Natural killer cell (primary cell): ENCODE data around the gene RNASE2. TPM values are rescaled to one million over a fixed set of nuclear protein-coding genes. Genes with fewer than 3 reads are reported as not detected.

ENCODE experiments used
- ATAC-seq, 3 donors: fragments of 150-1000 bp in 2 of 3; fragments of 200-7000 bp in 1 of 3; cut with Tn5 transposase; 1 replicate in 1 of 3; 2 replicates in 2 of 3; pipeline ENCODE4 v1.10.0; 2021; ENCODE audit warnings: mild to moderate bottlenecking in 2 of 3, moderate library complexity in 2 of 3
- DNase-seq, 2 donors: peaks; one replicate each; pipeline versions ENCODE4 v3.0.0 to v3.0.0-alpha.2; 2013 to 2021; ENCODE audit warnings: mixed read lengths in 1 of 2
- H3K27ac ChIP-seq: one replicate; pipeline ENCODE4 v1.5.1; 2013; ENCODE audit warnings: mild to moderate bottlenecking, low read length
- H3K27me3 ChIP-seq: one replicate; pipeline ENCODE4 v1.6.1; 2013; ENCODE audit warnings: low read length; ENCODE audit not compliant: control insufficient read depth, insufficient read depth
- H3K36me3 ChIP-seq: one replicate; pipeline ENCODE4 v1.6.1; 2013; ENCODE audit warnings: low read length; ENCODE audit not compliant: control insufficient read depth, insufficient read depth
- H3K4me1 ChIP-seq: one replicate; pipeline ENCODE4 v1.6.1; 2013; ENCODE audit warnings: low read length; ENCODE audit not compliant: control insufficient read depth, insufficient read depth
- H3K4me3 ChIP-seq: one replicate; pipeline ENCODE4 v1.5.1; 2013; ENCODE audit warnings: low read length
- H3K9me3 ChIP-seq: one replicate; pipeline ENCODE4 v1.6.1; 2013; ENCODE audit warnings: low read length; ENCODE audit not compliant: control insufficient read depth, insufficient read depth
- H3K27ac Mint-ChIP-seq, 2 donors: one replicate each; pipeline ENCODE4 v1.8.0; 2022; ENCODE audit warnings: mild to moderate bottlenecking in 2 of 2, mixed read lengths in 2 of 2, moderate library complexity in 1 of 2
- H3K27me3 Mint-ChIP-seq, 2 donors: one replicate each; pipeline ENCODE4 v1.8.0; 2022; ENCODE audit warnings: low read depth in 2 of 2, mixed read lengths in 2 of 2
- H3K36me3 Mint-ChIP-seq: one replicate; pipeline ENCODE4 v1.8.0; 2022; ENCODE audit warnings: mixed read lengths
- H3K4me1 Mint-ChIP-seq, 2 donors: one replicate each; pipeline ENCODE4 v1.8.0; 2022; ENCODE audit warnings: mixed read lengths in 2 of 2
- H3K4me3 Mint-ChIP-seq: one replicate; pipeline ENCODE4 v1.8.0; 2022; ENCODE audit warnings: mild to moderate bottlenecking, moderate library complexity, mixed read lengths
- H3K9me3 Mint-ChIP-seq, 2 donors: one replicate each; pipeline ENCODE4 v1.8.0; 2022; ENCODE audit warnings: mixed read lengths in 2 of 2
- WGBS: methylation state at CpG from one replicate; pipeline ENCODE4 v1.1.7; 2013; ENCODE audit warnings: missing lambda C conversion rate; ENCODE audit not compliant: insufficient coverage; 5-methylcytosine and 5-hydroxymethylcytosine counted together
- intact Hi-C: fragments of 100-400 bp; cut with micrococcal nuclease; formaldehyde crosslinking; loops from one replicate; pipeline ENCODE4 v1.14.2; 2022
- total RNA-seq, 4 donors: library from RNA; stranded (reverse); fragments of 120-200 nt in 1 of 4; gene quantifications; one replicate each; pipeline versions ENCODE4 v1.2.3 to v1.2.4, GENCODE V29; 2013 to 2022
- TF ChIP-seq, protein P1 (sequence below): fragments of 200-600 bp; IDR thresholded peaks from one replicate; pipeline ENCODE4 v1.8.0; 2022; ENCODE audit warnings: antibody characterized with exemption

RNASE2 gene
- total RNA-seq, 3 donors from 2014 or later (not counting 1 experiment from before 2014, with no cell fraction given): 2.2 to 53.6 TPM; not detected in 1

DNA sequence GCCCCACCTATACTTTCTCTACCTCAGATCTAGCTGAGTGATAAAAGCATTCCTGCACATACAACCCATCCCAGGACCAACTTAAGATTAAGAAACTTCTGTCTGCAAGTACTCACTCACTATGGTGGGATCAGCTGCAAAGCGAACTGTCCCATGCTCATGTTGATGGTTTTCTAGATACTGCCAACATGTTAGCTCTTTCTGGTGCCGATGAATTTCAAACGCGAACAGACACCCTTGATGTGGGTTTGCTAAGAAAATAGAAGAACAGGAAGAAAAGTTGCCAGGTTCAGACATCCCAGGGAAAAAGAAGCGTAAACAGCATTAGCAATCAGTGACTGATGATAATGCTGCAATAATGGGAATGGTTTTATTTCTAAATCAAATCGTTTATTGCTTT is 42.3 kb downstream of the RNASE2 start:
- no peaks in the 10 kb centered on the region for H3K9me3 Mint-ChIP-seq
- peaks cover 0 to 8% of the 10 kb centered on the region in 2 donors for H3K4me1 Mint-ChIP-seq
- no peak overlapping the region for H3K27ac ChIP-seq
- no peak overlapping the region for H3K27ac Mint-ChIP-seq
- peaks cover 44% of the 10 kb centered on the region for H3K36me3 ChIP-seq
- H3K27me3 ChIP-seq: no peaks in the 10 kb centered on the region
- H3K4me3 ChIP-seq: no peak overlapping the region
- TF ChIP-seq, protein P1, sequence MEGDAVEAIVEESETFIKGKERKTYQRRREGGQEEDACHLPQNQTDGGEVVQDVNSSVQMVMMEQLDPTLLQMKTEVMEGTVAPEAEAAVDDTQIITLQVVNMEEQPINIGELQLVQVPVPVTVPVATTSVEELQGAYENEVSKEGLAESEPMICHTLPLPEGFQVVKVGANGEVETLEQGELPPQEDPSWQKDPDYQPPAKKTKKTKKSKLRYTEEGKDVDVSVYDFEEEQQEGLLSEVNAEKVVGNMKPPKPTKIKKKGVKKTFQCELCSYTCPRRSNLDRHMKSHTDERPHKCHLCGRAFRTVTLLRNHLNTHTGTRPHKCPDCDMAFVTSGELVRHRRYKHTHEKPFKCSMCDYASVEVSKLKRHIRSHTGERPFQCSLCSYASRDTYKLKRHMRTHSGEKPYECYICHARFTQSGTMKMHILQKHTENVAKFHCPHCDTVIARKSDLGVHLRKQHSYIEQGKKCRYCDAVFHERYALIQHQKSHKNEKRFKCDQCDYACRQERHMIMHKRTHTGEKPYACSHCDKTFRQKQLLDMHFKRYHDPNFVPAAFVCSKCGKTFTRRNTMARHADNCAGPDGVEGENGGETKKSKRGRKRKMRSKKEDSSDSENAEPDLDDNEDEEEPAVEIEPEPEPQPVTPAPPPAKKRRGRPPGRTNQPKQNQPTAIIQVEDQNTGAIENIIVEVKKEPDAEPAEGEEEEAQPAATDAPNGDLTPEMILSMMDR: no peak
- H3K4me3 Mint-ChIP-seq: no peak overlapping the region
- H3K4me1 ChIP-seq: no peaks in the 10 kb centered on the region
- intact Hi-C loops: no loop called here
- peaks cover 19% of the 10 kb centered on the region for H3K36me3 Mint-ChIP-seq
- H3K27me3 Mint-ChIP-seq: no peaks in the 10 kb centered on the region
- no peaks in the 10 kb centered on the region for H3K9me3 ChIP-seq
- ATAC-seq (no peak), DNase-seq (no peak)
- WGBS: 83% methylated on average over 5 of the region's 6 CpGs

DNA sequence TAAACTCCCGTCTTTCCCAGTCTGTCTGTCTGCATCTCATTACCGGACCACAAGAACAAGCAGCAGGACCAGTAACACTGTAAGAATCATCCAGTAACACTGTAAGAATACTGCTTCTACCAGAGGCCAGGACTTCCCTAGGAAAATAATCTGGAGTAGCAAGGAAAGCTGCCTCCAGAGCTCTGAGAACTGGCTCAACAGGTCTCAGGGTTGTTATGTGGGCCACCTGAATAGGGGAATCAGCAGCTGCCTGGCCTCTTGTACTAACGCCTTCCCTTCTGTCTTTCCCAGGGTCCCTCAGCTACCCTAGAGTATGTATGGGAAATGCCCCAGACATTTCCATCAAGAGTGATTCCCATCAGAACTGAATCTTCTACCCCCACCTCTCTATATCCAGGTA is 42.9 kb downstream of the RNASE2 start:
- H3K27me3 ChIP-seq: no peaks in the 10 kb centered on the region
- no peaks in the 10 kb centered on the region for H3K9me3 ChIP-seq
- ATAC-seq: no peak
- Mint-ChIP-seq H3K4me1 (peaks cover 0 to 8% of the 10 kb centered on the region in 2 donors), H3K27ac (no peak overlapping the region), H3K27me3 (no peaks in the 10 kb centered on the region), H3K9me3 (no peaks in the 10 kb centered on the region), H3K4me3 (no peak overlapping the region), H3K36me3 (peaks cover 19% of the 10 kb centered on the region)
- no peaks in the 10 kb centered on the region for H3K4me1 ChIP-seq
- no peak overlapping the region for H3K4me3 ChIP-seq
- TF ChIP-seq, protein P1: no peak
- intact Hi-C loops: no loop called here
- WGBS: 100% methylated on average over 3 of the region's 3 CpGs
- DNase-seq: no peak
- H3K27ac ChIP-seq: no peak overlapping the region
- peaks cover 38% of the 10 kb centered on the region for H3K36me3 ChIP-seq

DNA sequence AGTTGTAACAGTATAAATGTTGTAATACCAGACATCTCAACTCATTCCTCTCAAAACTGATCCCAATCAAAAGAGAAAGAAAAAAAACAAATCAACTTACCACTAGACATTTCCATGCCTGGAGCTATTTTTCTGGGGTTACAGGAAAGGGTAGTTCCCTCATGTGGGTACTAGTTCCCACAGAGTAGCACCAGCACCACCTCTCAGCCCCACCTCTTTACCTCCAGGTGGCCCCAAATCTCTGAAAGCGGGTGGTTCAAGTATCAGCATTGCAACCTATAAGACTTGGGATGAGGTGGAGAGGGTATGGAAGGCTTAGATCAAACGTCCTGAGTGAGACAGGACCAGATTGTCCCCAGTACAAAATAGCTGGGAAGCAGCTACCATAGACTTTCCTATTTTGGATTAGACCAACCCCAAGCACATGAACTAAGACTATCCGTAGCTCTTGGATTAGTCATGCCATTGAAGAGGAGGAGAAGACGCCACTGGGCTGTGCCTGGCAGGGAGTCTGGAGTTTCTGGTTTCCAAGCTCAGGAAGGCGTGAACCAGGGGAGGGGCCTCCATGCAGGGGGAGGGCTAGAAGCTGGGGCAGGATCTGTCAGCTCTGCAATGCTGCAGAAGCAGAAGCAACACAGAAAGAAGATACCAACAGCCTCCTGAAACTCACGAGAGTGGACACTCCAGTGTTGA is 43.5 kb downstream of the RNASE2 start, which contains the start of gene SLC39A2:
SLC39A2 (plus strand) TSS at position 620 of the 693 bp plus-strand sequence. CDS start 154 bp downstream, outside the sequence.
- Mint-ChIP-seq H3K9me3 (no peaks in the 10 kb centered on the region), H3K27me3 (no peaks in the 10 kb centered on the region), H3K27ac (no peak within 1 kb of the TSS), H3K4me3 (no peak within 1 kb of the TSS), H3K36me3 (peaks cover 19% of the 10 kb centered on the region), H3K4me1 (peaks cover 0 to 6% of the 10 kb centered on the region in 2 donors)
- TF ChIP-seq, protein P1: no peak
- ATAC-seq (no peak), DNase-seq (no peak)
- Histone ChIP-seq H3K27ac (no peak within 1 kb of the TSS), H3K36me3 (peaks cover 35% of the 10 kb centered on the region), H3K4me1 (no peaks in the 10 kb centered on the region), H3K9me3 (no peaks in the 10 kb centered on the region), H3K4me3 (no peak within 1 kb of the TSS), H3K27me3 (no peaks in the 10 kb centered on the region)
- WGBS: 87% methylated on average over 5 of the region's 6 CpGs
- intact Hi-C loops: no loop called here

DNA sequence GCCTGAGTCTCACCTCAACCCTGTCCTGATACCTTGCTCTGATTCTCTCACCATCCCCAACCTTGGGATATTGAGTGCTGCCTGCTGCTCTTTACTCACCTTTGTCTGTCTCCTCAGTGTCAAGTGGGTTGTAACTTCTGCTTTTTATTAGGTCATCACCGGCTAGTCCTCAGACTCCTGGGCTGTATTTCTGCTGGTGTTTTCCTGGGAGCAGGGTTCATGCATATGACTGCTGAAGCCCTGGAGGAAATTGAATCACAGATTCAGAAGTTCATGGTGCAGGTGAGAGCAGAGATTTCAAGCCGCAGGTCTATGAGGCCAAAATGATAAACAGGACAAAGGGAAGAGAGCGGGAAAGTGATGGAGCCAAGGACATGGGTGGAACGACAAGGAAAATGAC is 44.3 kb downstream of the RNASE2 start:
- H3K36me3 Mint-ChIP-seq: peaks cover 18% of the 10 kb centered on the region
- Histone ChIP-seq H3K4me3 (no peak overlapping the region), H3K27me3 (no peaks in the 10 kb centered on the region), H3K36me3 (peaks cover 27% of the 10 kb centered on the region), H3K4me1 (no peaks in the 10 kb centered on the region), H3K27ac (no peak overlapping the region), H3K9me3 (no peaks in the 10 kb centered on the region)
- no peaks in the 10 kb centered on the region for H3K27me3 Mint-ChIP-seq
- no peaks in the 10 kb centered on the region for H3K9me3 Mint-ChIP-seq
- intact Hi-C loops: no loop called here
- ATAC-seq (no peak), DNase-seq (no peak)
- 83% methylated on average over 4 of the region's 4 CpGs for WGBS
- H3K4me1 Mint-ChIP-seq: peaks cover 0 to 4% of the 10 kb centered on the region in 2 donors
- no peak overlapping the region for H3K4me3 Mint-ChIP-seq
- TF ChIP-seq, protein P1: no peak
- H3K27ac Mint-ChIP-seq: no peak overlapping the region
